GM18502 (cell line): ENCODE measurements around the gene ZNF865.
A peak's percentile ranks its signal among the peaks of the same experiment; 100 is the strongest.

ENCODE experiments used
- ATAC-seq: cut with Tn5 transposase; IDR thresholded peaks from one replicate; pipeline ENCODE4 v1.9.1; 2021; ENCODE audit warnings: mild to moderate bottlenecking; ENCODE audit not compliant: unreplicated experiment, poor library complexity

Gene ZNF865

GRCh38 chr19:55603115-55603514 is 2.3 kb upstream of the ZNF865 start:
- no peak for ATAC-seq

- no peak for ATAC-seq
Observed at GRCh38 chr19:55603581-55604292, 1.7 kb upstream of the ZNF865 start.

GRCh38 chr19:55605207-55605636 is 225 bp upstream of the ZNF865 start:
- ATAC-seq, result peak; percentile 69

- ATAC-seq, result no peak
Observed at GRCh38 chr19:55606471-55606787, 982 bp downstream of the ZNF865 start.

DNA sequence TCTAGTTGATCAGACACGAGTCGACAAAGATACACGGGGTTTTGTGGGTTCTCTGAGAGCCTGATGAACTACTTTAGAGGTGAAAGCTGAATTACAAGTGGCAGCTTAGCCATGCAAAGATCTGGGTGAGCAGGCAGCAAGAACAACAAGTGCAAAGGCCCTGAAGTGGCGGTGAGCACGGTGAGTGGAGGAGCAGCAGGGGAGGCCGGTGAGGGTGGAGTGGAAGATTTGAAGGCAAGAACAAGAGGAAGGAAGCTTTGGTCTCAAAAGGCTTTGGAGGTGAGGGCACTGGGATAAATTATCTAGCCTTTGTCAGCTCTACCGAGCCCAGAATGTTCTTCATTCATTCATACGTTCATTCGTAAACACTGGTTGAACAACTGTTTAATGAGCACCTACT is 1.4 kb downstream of the ZNF865 start:
- no peak for ATAC-seq

- ATAC-seq, result no peak
Observed at GRCh38 chr19:55609326-55609725, 3.9 kb downstream of the ZNF865 start.

GRCh38 chr19:55611300-55611982 is 6.0 kb downstream of the ZNF865 start:
- ATAC-seq, result no peak

DNA sequence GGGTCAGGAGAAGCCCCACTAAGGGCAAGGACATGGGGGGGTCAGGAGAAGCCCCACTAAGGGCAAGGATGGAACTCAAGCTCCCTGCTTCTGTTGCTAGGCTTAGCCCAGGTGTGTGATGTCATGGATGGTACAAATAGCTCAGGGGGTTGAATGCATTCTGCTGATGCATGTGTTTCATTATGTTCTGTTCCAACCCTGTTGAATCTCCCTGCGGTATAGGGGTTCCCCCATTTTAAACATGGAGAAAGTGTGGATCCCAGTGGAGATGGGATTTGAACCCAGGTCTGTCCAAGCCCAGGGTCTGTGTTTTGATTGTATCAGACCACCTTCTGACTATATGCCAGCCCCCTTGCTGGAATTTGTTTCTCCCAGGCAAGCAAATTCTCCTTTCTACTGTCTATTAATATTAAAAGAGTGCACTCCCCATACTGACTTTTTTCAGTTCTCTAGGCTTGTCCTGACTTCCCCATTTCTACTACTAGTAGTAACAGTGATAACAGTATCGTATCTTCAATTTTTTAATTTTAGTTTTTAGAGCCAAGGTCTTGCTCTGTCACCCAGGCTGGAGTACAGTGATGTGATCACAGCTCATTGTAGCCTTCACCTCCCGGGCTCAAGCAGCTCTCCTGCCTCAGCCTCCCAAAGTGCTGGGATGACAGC is 6.7 kb downstream of the ZNF865 start:
- no peak for ATAC-seq

DNA sequence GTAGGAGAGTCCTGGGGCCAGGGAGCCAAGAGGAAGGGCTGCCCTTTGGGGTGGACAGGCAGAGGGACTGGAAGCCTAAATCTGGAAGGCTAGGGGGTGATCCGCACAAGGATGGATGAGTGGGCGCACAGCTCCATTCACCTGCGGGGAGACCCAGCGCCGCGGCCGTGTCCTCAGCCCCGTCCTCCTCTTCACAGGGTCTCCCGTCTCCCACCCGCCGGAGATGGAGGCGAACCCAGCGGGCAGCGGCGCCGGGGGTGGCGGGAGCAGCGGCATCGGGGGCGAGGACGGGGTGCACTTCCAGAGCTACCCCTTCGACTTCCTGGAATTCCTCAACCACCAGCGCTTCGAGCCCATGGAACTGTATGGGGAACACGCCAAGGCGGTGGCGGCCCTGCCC is 7.9 kb downstream of the ZNF865 start:
- no peak for ATAC-seq

GRCh38 chr19:55613930-55614710 is 8.7 kb downstream of the ZNF865 start:
- ATAC-seq, result no peak

DNA sequence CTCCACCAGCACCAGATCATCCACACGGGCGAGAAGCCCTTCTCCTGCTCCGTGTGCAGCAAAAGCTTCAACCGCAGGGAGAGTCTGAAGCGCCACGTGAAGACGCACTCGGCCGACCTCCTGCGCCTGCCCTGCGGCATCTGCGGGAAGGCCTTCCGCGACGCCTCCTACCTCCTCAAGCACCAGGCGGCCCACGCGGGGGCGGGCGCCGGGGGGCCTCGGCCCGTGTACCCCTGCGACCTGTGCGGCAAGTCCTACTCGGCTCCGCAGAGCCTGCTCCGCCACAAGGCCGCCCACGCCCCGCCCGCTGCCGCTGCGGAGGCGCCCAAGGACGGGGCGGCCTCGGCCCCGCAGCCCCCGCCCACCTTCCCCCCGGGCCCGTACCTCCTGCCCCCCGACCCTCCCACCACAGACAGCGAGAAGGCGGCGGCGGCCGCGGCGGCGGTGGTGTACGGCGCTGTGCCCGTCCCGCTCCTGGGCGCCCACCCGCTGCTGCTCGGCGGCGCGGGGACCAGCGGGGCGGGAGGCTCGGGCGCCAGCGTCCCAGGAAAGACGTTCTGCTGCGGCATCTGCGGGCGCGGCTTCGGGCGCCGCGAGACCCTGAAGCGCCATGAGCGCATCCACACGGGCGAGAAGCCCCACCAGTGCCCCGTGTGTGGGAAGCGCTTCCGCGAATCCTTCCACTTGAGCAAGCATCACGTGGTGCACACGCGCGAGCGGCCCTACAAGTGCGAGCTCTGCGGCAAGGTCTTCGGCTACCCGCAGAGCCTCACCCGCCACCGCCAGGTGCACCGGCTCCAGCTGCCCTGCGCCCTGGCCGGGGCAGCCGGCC is 9.5 kb downstream of the ZNF865 start:
- ATAC-seq, result no peak

- ATAC-seq, result no peak
Observed at GRCh38 chr19:55615543-55616394, 10.3 kb downstream of the ZNF865 start.

DNA sequence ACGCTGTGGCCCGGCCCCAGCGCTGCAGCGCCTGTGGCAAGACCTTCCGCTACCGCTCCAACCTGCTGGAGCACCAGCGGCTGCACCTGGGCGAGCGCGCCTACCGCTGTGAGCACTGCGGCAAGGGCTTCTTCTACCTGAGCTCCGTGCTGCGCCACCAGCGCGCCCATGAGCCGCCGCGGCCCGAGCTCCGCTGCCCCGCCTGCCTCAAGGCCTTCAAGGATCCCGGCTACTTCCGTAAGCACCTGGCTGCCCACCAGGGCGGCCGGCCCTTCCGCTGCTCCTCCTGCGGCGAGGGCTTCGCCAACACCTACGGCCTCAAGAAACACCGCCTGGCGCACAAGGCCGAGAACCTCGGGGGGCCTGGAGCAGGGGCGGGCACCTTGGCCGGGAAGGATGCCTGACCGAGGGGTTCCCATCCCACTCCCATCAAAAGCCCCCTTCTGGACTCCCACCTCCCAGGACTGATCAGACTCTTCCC is 11.0 kb downstream of the ZNF865 start:
- ATAC-seq, result no peak

GRCh38 chr19:55617426-55617825 is 12.0 kb downstream of the ZNF865 start:
- no peak for ATAC-seq

- no peak for ATAC-seq
Observed at GRCh38 chr19:55618426-55618825, 13.0 kb downstream of the ZNF865 start.

DNA sequence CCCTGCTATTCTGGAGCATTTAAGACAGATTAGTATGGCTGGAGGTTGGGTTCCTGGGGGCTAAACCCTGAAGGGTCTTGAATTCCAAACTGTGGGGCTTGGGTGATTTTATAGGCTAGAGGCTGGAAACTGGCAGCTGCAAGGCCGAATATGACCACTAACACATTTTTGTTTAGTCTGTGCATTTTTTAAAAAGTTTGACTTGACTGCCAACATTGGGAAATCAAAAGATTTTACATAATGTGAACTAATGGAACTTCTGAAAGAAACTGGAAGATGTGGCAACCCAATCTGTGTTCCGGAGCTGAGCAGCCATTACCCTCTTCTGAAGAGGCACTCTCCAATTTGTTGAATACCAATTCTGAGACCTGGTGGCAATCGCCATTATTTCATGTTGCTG is 13.8 kb downstream of the ZNF865 start:
- no peak for ATAC-seq

DNA sequence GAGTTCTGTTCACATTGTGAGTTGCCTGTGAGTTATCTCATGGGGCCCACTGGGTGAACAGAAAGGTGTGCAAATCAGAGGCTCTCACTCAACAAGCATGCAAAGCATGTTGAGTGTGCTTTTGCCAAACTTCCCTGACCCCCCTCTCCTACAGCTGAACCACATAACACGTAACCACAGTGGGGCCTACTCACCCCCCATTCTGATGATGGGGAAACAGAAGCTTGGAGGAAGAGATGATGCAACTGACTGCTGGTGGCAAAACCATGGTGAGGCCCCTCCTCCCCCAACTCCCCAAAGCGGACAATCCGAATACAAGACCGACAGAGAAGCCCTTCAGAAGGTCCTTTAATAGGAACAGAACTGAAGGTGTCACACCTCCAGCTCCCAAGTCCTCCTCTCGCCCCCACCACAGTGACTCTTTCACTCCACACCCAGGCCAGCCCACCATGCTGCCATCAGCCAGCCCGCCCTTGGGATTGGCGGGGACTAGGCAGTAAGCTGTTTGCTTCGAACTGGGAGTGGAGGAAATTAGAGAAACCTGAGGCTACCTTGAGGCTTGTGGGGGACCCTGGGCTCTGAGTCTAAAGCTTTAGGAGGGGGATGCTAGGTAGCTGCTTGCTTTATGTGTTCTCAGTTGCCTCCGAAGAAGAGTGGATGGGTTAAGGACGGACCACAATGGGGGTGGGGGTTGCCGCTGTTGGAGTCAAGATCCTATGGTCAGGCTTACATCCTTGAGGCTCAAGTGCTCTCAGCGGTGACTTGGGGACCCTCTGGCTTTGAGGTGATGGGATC is 15.2 kb downstream of the ZNF865 start:
- no peak for ATAC-seq

DNA sequence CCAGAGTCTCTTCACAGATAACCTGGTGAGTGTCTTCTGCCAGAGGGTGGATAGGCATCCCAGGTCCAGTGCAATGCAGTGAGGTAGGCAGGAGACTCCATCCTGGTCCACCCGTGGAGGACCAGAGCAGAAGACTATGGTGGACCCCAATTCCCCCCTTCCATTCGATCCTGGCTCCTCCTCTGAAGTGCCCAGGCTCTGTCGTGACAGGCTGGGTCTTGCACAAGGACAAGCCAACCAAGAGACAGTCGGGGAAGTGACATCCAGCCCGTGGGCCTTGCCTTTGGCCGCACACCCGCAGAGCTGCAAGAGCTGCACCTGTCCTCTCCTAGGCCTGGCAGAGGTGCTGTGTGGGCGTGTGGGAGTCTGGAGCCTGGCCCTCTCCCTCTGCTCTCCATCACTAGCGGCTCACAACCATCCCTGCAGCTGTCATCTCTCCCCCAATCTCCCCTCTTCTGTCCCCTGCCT is 15.8 kb downstream of the ZNF865 start:
- ATAC-seq, result no peak
